Mammary epithelial cell (primary cell): Measurements from ENCODE around the gene ARRDC1.

Source experiments
- CTCF ChIP-seq, 2 donors: IDR thresholded peaks in 1 of 2; conservative IDR thresholded peaks in 1 of 2; 2 replicates each; pipeline ENCODE4 v1.5.1; 2011 to 2012; ENCODE audit warnings: inconsistent platforms in 2 of 2, low read length in 2 of 2, mild to moderate bottlenecking in 2 of 2, control low read depth in 1 of 2, low read depth in 1 of 2; ENCODE audit not compliant: insufficient read depth in 1 of 2; ENCODE audit errors: extremely low read depth in 1 of 2
- EZH2 ChIP-seq: IDR thresholded peaks from 2 replicates; pipeline ENCODE4 v1.6.1; 2012; ENCODE audit warnings: low read length, inconsistent platforms, borderline replicate concordance

GRCh38 chr9:137645211-137645610, 39.7 kb downstream of the ARRDC1 start:
- no peak for TF ChIP-seq CTCF (conservative IDR thresholded peaks at IDR 0.05 in 1 of 2, IDR thresholded peaks at IDR 0.05 in 1 of 2; ENCODE audit: extremely low read depth in 1 of 2, insufficient read depth in 1 of 2, low read depth in 1 of 2, low read length in 2 of 2)
- TF ChIP-seq EZH2, result no peak
